Measurements from ENCODE around the gene PPM1L. TPM values are rescaled to one million over a fixed set of nuclear protein-coding genes. Genes with fewer than 3 reads are reported as not detected.

PPM1L gene
- polyA plus RNA-seq, 1 donor, result 12.6 TPM

GRCh38 chr3:160810362-160811236 is 54.6 kb downstream of the PPM1L start:
- peak; percentile 39 for DNase-seq

DNA sequence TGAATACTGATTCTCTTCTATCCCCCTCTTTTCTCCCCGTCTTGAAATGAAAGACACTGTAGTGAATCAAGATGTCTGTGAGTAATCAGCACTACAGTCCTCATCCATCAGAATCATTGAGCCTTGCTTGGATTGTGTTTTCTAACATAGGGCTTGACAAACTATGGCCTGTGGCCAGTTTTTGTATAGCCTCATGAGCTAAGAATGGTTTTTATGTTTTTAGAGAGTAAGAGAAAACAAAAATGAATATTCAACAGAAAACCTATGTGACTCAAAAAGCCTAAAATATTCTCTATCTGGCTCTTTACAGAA is 55.2 kb downstream of the PPM1L start:
- DNase-seq, result no peak

DNA sequence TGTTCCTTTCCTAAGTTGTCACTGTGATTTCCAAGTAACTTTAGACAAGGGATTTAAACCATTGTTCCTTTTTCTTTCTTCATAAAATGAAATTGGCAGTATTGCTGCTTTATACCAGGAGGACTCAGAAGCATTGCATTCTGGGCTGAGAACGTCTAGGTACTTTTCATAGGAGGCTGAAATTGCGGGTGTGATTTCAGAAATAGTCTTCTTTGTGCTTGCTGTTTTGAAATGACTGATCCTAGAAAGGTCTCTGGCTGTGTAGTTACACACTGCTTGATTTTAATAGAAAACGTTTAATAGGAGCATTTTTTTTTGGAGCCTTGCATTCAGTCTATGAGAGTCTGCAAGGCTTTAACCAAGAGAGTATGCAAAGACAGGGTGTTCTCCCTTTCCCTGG is 56.3 kb downstream of the PPM1L start:
- no peak for DNase-seq

DNA sequence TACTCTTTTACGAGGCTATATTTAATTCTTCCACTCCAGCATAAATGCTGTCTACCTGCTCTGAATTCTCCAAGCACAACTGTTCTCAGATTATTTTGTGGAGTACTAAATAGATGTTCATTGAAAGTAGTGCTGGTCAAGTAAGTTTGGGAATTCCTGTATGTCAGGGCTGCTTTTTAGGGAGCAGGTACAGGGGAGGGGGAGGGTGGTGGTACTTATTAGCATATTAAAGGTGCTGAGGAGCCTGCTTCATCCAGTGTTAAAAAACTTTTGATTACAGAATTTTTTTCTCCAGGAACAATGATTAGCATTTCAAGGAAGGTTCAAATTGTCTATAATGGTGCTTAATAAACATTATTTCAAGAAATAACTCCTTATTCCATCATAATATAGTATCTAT is 59.2 kb downstream of the PPM1L start:
- no peak for DNase-seq

GRCh38 chr3:160820022-160820421 is 64.0 kb downstream of the PPM1L start:
- no peak for DNase-seq

DNA sequence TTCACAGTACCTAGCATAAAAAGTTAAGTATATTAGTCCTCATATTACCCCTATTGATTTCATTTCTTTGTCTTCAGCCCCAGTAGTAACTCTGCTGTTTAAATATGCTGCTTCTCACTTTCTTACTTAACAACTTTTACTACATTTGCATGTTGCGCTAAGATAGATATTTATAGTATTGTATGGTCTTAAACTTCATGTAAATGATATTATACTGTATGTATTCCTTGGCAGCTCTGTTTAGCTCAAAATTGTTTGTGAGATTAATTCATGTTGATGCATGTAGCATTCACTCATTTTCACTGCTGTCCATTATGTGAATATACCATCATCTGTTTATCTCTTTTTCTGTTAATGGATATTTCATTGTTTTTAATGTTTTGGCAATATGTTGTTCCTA is 64.4 kb downstream of the PPM1L start:
- DNase-seq, result no peak

- no peak for DNase-seq
These were observed 66.9 kb downstream of the PPM1L start for GRCh38 chr3:160822936-160823335.

DNA sequence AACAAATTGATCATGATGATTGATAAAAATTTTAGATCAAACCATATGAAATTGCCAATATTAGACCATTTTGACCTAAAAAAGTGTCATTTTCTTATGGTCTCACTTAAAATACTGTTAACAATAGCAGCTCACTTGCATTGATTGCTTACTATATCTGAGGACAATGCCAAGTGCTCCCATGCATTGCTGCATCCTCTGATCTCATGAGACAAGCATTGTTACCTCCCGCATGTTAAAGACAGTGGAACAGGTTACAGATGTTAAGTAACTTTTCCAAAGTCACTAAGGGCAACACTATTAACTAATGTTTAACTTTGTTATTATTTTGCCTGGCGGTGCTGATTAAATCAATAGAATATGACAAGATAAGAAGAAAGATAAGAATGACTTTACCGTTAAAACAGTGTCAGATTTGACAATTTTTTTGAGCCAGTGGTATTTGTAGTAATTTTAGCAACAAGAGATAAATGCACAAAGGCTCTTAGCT is 69.3 kb downstream of the PPM1L start:
- DNase-seq, result no peak

DNA sequence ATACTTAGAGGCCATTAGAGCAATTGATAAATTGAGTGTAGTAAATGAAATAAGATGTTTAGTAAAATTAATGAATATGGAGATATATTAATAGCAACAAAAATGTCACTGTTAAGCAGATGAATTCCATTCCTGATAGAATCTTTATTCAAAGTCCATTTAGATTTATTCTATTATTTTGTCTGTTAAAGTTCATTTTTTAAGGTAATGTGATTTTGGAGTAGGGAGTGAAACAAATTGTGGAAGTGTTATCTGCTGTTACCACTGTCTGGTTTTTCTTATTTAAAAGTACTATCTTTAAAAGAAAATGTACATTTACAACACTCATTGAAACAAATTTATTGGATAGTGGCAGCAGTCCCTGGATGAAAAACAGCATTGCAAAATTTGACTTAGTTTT is 70.4 kb downstream of the PPM1L start:
- DNase-seq, result no peak

- peak; percentile 26 for DNase-seq
These were observed 71.0 kb downstream of the PPM1L start for GRCh38 chr3:160826991-160827390.

- DNase-seq, result no peak
These were observed 71.5 kb downstream of the PPM1L start for GRCh38 chr3:160827516-160827915.

DNA sequence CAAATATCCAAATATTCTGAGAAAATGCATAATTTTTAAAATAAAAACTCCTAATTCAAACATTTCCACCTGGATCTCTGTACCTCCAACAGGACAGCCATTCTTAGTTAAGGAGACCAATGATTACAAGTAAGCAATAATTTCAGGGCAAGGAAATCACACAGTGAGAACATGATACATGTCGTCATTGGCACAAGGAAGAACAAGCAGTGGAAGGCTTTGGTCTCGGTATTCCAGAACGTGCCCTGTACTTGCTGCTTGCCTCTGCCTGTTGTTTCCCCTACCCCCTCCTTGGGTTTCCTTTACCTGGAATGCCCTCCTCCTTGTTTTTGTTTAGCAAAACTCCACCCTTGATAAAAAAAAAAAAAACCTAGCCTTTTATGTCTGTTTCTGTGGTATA is 72.8 kb downstream of the PPM1L start:
- no peak for DNase-seq

DNA sequence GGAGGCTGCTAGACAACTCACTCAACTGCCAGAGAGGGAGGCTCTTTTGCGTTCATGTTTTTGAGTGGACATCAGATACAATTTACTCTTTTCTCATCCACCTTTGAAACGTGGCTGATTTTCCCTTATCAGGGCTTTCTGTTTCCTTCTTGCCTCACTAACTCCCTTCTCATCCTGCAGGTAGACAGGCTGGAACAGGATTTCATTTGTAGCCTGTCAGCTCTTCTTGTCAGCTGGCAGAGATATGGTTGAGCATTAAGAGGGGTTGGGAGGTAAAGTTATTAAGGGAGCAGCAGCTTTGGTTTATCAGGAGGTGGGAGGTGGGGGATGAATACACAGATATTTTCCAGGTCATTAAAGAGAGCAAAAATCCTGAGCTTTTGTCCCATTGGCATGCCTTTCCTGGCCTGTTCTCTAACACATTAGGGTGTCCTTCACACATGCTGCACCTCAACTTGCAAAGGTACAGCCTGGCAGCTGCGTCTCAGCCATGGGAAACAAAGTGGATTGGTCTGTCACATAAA is 73.5 kb downstream of the PPM1L start:
- no peak for DNase-seq

DNA sequence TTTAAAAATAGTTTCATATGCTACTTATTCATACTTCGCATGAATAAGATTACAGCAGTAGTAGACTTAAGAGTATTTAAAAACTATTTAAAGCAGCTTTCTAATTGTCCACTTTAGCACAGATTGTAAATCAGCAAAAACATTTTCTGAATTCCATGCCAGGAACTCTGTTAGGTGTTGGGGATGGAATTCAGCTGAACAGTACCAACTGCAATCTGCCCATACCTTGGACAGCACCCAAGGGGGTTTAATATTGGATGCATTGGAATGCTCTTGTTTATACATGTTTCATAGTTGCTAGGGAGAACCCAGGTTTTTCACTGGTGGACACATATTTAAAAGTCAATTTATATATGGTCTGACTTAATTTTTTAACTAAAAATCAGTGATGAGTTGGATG is 74.8 kb downstream of the PPM1L start:
- DNase-seq, result no peak

- DNase-seq, result no peak
These were observed 75.4 kb downstream of the PPM1L start for GRCh38 chr3:160831401-160831800.

GRCh38 chr3:160837394-160837980 is 81.5 kb downstream of the PPM1L start:
- DNase-seq, result no peak

DNA sequence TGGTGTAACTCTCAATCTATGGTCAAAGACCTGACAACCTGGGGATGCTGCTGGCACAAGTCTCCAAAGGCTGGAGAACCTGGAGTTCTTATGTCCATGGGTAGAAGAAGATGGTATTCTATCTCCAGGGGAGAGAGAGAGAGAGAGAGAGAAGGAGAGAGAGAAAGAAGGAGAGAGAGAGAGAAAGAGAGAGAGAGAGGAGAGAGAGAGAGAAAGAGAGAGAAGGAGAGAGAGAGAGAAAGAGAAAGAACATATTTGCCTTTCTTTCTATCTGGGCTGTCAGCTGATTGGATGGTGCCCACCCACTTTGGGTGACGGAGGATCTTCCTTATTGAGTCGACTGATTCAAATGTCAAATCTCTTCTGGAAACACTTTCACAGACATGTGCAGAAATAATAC is 84.6 kb downstream of the PPM1L start:
- no peak for DNase-seq

DNA sequence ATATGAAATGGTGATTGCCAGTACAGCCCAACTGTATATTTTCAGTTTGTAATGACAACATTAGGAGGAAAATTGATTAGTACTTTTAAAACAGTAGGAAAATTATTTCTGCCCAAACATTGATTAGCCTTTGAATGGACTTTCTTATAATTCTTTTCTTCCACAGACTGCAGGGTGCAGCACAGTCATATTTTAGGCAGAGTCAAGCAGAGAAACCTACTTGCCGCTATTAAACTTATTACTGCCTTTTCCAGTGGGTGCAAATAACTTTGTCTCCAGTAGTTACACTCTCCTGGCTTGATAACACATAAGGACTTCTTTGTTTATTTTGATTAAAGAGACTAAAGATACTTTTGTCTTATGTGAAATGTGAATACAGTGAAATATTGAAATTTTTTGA is 85.4 kb downstream of the PPM1L start:
- no peak for DNase-seq

- no peak for DNase-seq
These were observed 86.3 kb downstream of the PPM1L start for GRCh38 chr3:160842021-160843005.

DNA sequence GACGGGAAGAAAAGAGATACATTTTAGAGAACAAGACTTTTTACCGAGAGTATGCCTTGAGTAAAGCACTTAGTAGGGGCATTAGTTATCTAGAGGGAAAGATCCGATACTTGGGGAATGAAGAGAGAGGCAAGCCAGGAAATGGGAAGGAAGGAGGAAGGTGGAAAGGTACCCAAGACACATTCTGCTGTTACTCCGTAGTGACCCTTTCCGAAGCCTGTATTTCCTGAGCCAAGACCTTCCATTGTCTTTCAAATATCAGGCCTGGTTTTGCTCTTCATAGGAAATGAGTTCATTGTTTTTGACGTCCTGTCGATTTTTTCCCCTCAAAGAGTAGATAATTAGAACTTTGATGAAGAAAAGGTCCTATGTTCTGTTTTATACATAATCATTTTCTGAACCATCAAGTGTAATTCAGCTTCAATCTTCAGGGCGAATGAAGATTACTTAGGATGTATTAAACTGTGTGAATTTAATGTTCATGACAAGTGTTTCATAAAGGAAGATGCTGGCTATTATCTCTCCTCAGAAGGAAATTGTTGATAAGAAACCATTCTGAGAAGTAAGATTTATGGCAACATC is 95.7 kb downstream of the PPM1L start:
- no peak for DNase-seq

DNA sequence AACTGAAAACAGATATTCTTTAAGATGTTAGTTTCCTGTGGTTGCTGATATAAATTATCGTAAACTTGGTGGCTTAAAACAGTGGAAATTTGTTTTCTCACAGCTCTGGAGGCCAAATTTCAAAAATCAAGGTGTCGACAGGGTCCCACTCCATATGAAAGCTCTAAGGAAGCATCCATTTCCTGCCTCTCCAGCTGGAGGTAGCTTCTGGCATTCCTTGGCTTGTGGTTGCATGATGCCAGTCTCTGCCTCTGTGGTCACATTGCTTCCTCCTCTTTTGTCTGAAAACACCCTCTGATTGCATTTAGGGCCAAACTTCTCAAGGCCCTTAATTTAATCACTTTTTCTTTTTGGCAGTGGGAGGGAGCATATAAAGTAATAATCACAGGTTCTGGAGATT is 96.8 kb downstream of the PPM1L start:
- no peak for DNase-seq

GRCh38 chr3:160856450-160856849 is 100.4 kb downstream of the PPM1L start:
- DNase-seq, result no peak

Data from hindlimb muscle (tissue), 1 donor.